Activated CD4-positive, alpha-beta T cell treated with anti-CD3 and anti-CD28 coated beads, Interleukin-2, amount 50 U/mL, for 1 hour (primary cell): Measurements from ENCODE around the gene C1orf226.
"Not testable (repeated sequence)": the region's sequence is repeated elsewhere in the genome, so short reads cannot be mapped to it uniquely, and the experiment has no call there.

ENCODE experiments used
- DNase-seq: peaks from one replicate; pipeline ENCODE4 v3.0.0-alpha.2; 2020

C1orf226 gene

DNA sequence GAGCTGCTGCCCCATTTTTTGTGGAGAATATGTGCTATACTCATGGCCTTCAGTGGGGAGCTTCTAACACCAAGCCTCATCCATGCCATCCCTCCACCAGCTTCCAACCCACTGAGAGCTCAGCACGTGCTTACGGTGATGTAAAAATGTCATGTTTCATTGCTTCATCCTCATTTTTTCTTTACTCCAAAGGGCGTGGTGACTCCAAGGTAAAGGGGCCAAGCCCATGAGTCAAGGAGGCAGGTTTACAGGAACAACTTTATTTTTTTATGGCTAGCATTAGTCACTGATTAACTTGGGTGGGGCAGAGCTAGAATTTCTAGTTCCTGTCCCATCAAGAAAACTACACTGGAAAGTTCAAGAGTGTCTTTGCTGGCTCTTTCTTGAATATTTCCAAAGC lies at the start of gene C1orf226:
TSS of gene C1orf226 (plus strand) at position 346 of the 400 bp plus-strand sequence. CDS start 174 bp downstream, outside the sequence.
- DNase-seq: no peak

DNA sequence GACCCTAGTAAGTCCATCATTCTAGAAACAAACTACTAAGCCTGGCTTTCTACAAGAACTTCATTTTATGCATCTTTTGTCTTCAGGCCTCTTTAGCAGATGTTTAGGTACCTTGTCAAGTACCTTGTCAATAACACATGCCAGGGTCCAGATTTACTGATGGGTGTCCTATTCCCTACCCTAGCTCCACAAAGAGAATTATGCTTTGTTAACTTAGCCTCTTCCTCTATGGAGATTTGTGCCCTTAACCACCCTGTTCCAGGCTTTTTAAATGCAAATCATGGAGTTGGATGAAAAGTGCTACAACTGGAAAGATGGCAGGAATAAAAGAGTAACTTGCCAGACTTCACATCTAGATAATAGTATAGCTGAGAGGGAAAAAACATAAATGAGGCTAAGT lies 47.5 kb upstream of the C1orf226 start:
- DNase-seq: no peak

DNA sequence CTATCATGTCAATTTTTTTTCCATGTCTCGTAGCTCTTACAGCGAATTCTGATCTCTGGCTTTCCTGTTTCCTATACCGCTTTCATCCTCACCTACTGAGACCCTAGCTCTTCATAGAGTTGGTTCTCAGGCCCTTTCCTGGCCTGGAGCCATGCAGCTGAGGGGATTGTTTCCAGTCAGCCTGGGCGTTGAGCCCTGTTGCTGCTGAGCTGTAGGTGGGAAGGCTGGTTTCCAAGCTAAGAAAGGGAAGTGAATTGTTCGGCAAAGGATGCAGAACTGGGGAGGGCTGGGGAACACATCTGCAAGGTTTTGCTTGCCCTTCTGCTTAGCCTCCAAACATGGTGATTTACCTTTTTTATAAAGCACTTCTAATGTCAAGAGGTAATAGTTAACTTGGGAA lies 46.4 kb upstream of the C1orf226 start:
- no peak for DNase-seq

DNA sequence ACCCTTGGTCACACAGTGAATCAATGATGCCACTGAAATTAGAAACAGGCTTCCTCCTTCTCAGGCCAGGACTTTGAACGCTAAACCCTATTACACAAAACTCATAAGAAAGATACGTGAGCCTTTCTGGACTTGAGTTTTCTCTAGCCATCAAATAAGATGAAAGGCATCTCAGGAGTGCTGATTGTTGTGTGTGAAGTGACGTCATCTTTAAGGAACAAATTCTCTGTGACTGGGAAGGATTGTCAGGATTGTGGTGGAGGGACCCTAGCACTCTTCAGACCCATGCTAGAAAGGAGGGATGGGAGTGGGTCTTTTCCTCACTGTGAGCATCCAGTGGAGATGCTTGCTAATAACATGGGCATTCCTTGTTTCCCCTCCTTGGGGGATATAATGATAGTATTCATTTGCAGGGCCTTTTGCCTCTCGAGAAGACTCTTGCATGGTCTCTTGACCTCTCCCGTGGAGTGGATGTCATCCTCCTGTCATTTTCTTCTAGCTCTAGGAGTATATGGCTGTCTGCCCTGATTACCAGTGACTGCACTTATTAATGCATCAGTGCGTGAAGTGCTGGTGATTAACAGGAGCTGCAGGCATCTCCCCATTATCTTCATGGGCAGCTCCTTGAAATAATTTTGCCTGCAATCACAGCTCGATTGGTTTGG lies 44.8 kb upstream of the C1orf226 start:
- no peak for DNase-seq

GRCh38 chr1:162342452-162342983 lies 39.0 kb upstream of the C1orf226 start:
- no peak for DNase-seq

- no peak for DNase-seq
Measured at GRCh38 chr1:162343470-162343869, 38.1 kb upstream of the C1orf226 start.

DNA sequence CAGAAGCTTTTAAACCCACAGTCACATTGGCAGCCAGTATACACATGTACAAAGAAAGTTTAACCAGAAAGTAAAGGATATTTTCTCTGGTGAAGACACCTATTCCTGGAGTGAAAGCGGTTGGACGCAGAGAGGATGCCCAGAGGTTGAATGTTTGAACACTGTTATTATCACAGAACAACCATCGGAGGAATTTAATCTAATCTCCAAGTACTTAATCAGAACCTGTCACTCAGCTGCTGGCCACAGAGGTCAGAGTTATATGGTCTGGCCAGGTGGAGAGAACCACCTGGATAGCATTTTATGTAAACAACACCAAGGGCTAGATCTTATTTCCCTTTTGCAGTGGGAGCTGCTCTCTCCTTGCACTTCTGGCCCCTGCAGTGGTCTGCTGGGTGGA lies 34.2 kb upstream of the C1orf226 start:
- DNase-seq: no peak

- no peak for DNase-seq
Measured at GRCh38 chr1:162349635-162350330, 31.7 kb upstream of the C1orf226 start.

- DNase-seq: no peak
Measured at GRCh38 chr1:162351246-162351842, 30.2 kb upstream of the C1orf226 start.

GRCh38 chr1:162351874-162352273 lies 29.7 kb upstream of the C1orf226 start:
- DNase-seq: not testable (repeated sequence)

- no peak for DNase-seq
Measured at GRCh38 chr1:162353078-162353477, 28.4 kb upstream of the C1orf226 start.

GRCh38 chr1:162353702-162354101 lies 27.8 kb upstream of the C1orf226 start:
- no peak for DNase-seq

GRCh38 chr1:162357681-162358266 lies 23.8 kb upstream of the C1orf226 start:
- DNase-seq: no peak

GRCh38 chr1:162358928-162359327 lies 22.6 kb upstream of the C1orf226 start:
- DNase-seq: no peak

- DNase-seq: no peak
Measured at GRCh38 chr1:162359523-162360236, 21.8 kb upstream of the C1orf226 start.

DNA sequence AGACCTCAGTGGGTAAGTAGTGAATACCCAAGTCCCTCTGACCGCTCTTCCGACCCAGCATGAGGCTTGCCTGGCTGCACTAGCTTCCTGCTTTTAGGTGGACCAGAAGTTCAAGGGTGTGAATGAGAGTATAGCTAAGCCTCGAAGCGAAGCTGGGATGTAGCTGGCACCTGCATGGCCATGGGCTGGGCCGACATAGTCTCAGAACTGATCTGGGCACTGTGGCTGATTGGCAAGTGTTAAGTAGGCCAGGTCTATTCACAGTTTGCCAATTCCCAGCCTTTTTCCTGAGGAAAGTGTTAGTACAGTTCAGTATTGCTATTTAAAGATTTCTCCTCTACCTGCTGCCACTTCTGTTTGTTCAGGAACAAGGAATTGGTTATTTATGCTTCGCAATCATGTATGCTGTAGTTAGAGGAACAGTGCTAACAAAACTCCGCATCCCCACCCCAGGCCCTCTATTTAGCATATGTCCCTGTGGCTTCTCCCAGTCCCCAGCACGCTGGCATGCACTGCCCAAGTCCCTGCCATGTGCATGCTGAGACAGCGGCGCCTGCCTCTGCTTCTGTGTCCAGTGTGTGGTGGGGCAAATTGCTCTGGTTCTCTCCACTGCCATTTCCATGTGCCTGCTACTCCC lies 21.2 kb upstream of the C1orf226 start:
- no peak for DNase-seq

DNA sequence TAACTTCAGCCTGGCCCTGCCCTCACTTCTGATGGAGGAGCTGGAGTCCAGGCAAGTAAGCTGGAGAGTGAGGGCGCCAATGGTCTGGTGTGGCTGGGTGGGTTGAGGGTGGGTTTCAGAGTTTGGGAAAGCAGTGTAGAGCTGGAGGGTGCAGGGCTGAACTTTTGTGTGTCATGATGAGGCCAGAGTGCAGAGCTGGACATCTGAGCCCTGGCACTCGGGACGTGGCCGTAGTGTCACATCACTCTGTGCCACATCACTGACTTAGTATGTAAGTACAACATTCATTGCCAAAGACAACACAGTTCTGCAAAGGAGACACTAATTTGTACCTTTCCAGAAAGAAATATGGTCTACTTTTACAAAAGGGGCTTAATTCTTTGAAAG lies 20.7 kb upstream of the C1orf226 start:
- no peak for DNase-seq

DNA sequence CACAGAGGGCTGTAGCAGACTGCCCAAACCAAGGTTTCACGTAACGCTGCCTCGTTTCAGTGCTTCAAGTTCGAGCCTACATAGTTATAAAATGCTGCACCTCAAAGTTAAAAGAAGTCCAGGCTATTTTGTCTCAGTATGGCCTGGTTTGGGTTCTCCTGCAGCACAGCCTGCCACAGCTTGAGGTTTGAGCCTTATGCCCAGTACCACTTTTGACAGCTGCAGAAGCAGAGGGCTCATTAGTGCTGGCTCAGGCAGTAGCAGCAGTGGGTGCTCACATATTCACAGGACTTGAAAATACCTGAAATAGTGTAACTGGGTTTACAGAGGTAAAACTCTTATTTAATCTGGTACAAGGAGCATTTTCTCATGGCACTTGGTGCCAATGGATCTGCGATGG lies 20.2 kb upstream of the C1orf226 start:
- no peak for DNase-seq

GRCh38 chr1:162363823-162364222 lies 17.7 kb upstream of the C1orf226 start:
- no peak for DNase-seq

DNA sequence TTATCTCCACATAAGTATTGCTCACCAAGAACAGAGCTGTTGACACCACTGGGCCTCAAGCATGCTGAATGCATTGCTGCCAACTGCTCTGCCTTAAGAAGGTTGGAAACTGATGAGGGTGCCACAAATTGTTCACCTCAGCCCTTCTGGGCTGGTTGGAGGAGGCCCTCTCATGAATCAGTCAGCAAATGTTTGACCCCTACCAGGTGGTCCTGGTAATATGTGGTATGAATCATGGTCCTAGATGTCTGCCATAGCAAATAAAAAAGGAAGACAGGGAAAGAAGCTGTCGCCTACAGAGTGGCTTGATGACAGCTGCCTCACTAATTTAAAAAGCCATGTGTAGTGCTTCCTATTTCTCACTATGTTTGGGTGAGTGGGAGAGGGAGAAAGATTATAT lies 17.0 kb upstream of the C1orf226 start:
- no peak for DNase-seq

DNA sequence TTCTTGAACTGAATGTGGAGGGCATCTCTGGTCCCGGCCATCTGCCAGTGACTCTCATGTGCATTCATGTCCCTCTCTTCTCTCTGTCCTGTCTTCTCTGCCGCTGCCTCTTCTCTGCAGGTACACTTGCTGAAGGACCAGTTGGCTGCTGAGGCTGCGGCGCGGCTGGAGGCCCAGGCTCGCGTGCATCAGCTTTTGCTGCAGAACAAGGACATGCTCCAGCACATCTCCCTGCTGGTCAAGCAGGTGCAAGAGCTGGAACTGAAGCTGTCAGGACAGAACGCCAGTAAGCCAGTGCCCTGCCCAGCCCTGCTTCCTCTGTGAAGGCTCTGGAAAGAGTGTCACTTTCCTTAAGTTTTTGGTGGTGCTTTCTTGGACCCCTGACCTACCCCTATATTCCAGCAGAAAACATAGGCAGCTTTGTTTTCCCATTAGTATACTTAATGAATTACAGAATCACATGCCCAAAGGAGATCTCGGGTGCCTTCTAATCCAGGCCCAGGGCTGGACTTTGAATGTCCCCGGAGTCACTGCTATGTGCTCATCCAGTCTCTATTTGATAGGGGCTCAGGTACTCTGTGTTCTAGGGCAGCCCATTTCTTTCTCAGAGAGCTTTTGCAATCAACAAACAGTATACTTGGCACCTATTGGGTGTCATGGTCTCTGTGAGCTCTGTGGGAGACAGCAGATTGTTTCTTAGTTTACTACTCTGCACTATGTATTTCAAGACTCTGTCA lies 16.1 kb upstream of the C1orf226 start:
- no peak for DNase-seq

DNA sequence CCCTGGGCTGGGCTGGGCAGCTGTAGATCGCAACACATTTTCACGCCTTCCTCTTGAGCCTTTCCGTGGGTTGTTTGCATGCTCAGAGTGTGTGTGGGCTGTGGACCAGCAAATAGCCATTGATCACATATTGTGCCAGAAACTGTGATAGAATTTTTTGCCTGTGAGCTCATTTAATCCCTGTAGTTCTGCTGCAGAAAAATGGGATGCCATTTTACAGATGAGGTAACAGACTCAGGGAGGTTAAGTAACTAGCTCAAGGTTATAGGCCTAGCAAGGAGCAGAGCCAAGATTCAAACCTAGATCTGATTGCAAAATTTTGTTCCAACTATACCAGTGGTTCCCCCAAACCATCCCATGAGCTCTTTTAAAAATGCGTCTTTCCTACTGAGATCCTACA lies 15.4 kb upstream of the C1orf226 start:
- no peak for DNase-seq
